GM12873 (cell line): ENCODE measurements around the gene MAN1A2.

ENCODE experiments used
- TF ChIP-seq, protein P1 (sequence below): IDR thresholded peaks from 2 replicates; pipeline ENCODE4 v1.5.1; 2012; ENCODE audit warnings: low read depth, mild to moderate bottlenecking, moderate library complexity, low read length, control low read depth; ENCODE audit not compliant: insufficient read depth; ENCODE audit errors: missing control alignments

The MAN1A2 gene

DNA sequence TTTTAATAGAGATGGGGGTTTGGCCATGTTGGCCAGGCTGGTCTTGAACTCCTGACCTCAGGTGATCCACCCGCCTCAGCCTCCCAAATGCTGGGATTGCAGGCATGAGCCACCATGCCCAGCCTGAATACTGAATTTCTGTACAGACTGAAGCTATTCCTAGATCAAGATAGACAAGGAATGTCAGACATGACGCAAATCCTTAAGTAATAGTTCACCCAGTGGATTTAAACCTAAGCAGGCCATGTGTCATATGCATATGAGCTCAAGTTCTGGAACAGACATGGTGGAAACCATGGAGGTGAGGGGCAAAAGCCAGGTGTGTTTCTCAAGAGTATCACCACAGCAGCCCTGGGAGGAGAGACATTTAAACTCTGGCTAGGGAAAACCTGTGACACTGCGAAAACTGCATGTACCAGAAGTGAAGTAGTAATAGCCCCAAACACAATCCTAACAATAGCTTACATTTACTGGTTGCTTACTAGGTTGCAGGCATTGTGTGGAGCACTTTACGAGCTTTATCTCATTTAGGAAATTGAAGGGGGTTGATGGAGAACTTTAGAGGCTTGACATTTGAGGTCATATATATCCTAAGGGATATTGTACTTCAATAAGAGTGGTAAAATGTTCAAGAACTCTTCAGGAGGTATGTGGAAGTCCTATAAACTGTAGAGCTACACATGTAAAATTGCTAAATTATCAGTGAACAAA is 31.7 kb upstream of the MAN1A2 start:
- TF ChIP-seq, protein P1, sequence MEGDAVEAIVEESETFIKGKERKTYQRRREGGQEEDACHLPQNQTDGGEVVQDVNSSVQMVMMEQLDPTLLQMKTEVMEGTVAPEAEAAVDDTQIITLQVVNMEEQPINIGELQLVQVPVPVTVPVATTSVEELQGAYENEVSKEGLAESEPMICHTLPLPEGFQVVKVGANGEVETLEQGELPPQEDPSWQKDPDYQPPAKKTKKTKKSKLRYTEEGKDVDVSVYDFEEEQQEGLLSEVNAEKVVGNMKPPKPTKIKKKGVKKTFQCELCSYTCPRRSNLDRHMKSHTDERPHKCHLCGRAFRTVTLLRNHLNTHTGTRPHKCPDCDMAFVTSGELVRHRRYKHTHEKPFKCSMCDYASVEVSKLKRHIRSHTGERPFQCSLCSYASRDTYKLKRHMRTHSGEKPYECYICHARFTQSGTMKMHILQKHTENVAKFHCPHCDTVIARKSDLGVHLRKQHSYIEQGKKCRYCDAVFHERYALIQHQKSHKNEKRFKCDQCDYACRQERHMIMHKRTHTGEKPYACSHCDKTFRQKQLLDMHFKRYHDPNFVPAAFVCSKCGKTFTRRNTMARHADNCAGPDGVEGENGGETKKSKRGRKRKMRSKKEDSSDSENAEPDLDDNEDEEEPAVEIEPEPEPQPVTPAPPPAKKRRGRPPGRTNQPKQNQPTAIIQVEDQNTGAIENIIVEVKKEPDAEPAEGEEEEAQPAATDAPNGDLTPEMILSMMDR, result no peak

DNA sequence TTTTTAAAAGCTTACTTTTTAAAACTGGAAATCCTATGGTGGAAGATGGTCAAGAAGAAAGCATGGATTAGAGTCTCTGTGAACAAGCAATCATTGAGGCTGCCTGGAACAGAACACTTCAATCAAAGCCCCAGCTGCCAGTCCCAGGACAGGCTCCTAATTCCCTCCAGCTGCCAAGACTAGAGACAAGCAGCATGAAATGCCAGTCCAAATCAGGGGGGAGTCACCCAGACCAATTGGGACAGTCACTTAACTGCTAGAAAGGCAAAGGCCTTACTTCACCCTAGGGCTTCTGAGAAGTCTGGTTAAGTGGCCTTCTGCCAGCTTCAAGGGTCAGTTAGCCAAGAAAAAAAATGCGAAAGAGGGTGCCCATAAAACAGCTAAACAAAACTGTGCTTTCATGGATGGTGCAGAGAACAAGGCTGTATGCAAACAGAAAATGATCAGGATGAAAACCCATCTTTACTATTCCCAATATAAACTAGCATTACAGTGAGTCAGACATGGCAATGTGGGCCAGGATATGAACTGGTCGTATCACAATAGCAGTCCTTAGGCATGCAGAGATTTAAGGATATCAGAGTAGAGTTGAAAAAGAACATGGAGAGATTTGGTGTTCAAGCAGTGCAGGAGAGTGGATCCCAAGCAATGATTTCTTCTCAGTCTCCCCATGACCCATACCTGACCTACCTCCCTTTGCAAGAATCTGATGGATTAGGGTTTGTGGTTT is 31.0 kb upstream of the MAN1A2 start:
- TF ChIP-seq, protein P1, result no peak

DNA sequence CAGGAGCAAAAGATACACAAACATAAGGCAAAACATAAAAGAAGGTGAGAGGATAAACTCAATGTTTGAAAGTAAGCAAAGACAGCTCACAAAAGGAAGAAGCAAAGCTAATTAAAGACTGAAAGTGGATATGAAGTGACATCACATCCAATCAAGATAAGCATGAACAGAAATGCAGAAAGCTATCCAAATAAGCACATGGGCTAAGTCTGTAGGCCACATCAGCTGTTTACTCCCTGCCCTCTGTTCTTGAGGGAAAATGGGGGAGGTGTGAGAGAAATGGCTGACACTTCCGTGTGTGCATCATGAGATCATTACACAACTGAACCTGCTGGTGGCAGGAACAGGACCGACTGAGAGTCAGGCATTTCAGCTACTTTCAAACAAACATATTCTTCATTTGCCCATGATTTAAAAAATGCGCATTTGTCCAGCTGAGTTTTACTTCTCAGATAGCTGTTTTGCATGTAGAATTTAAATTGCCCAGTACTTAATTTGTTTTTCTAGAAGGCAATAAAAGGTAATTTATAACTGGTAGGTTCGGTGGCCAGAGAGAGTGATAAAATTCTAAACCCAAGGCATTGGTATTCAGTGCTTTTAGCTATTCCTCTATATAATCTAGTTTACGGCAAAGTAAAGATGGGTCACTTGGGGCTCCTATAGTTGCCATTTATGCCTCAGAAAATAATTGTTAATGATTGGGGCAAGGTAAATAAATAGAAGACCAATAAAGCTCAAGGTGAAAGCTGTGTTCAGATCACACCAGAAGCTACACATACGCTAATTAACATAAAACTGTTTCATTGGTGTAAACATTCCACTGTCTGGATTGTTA is 27.2 kb upstream of the MAN1A2 start:
- TF ChIP-seq, protein P1, result no peak

DNA sequence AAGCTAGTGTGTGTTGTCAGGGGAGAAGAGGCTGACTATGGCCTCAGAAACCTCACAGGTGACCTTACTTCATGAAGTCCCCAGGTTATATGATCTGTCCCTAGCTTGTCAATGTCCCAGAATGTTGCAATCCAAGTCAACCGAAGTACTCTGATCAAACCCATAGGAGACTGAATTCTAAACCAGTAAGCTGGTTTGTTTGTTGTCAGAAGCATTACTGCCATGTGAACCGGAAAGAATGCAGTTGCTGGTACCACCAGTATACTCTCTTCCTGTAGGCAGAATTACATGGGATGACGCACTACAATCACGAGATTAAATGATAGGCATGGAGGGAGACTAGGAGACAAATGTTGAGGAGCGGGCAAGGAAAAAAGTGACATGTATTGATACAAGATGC is 26.1 kb upstream of the MAN1A2 start:
- TF ChIP-seq, protein P1, result no peak

DNA sequence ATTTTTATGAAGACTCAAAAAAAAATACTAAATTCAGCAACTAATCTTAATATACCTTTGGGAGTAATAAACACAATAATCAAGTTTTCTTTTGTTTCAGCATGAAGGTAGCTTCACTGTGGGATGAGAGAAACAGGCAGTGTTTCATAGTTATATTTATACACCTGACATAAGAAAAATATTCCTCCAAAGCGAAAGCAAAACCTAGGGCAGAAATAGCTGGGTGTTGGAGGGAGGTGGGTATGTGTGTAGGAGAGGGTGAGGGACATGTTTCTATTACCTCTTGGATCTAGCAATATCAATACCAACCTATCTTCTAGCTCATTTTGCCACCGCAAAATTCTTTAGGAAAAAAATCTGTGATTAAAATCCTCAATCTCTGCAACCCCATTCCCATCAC is 24.9 kb upstream of the MAN1A2 start:
- TF ChIP-seq, protein P1, result no peak

DNA sequence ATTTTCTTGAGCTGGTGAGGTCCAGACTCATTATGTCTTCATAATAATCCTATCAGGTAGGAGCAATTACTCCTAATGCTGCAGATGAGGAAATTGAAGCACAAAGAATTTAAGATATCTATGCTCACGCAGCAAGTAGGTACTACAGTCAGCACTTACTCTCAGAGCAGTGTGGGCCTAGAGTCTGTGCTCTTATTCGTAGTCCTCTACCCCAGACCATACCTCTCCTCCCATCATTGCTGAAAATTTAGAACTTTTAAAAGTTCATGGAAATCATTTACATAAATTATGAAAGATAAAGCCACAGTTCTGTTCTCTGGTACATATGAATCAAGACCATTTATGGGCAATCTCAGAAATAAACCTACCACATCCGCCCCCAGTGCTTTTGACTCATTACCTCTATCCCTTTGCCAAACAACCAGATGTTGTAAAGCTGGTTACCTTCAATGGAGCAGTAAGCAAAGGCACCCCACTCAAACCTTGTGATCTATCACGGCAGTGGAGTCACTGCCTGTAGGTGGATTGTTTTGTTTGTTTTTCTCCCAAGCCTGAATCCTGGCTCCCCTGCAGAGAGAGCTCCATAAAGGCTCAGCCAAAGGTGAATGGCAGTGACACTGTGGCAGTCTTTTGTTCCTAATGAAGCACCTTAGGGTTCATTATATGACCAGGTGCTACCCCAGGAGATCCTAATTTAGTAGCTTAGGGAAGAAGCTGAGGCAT is 20.9 kb upstream of the MAN1A2 start:
- TF ChIP-seq, protein P1, result no peak
